Hypothalamus (tissue), 51 donors: ENCODE measurements around the gene IL23R.

Source experiments
- DNase-seq, 51 donors: peaks; one replicate each; lab custom pipeline; 2025; lab: John Stamatoyannopoulos, UW

The IL23R gene

GRCh38 chr1:67148516-67149178 is 17.6 kb upstream of the IL23R start:
- no peak for DNase-seq

GRCh38 chr1:67149179-67149770 is 17.0 kb upstream of the IL23R start:
- DNase-seq = peak in 36 of 51 donors; percentile 2 to 75 (median 28)

- no peak for DNase-seq
These were observed 15.3 kb upstream of the IL23R start for GRCh38 chr1:67150931-67151330.

- no peak for DNase-seq
These were observed 7.9 kb upstream of the IL23R start for GRCh38 chr1:67158401-67158800.

- DNase-seq = no peak
These were observed 7.0 kb upstream of the IL23R start for GRCh38 chr1:67159233-67159632.

- no peak for DNase-seq
These were observed 3.3 kb upstream of the IL23R start for GRCh38 chr1:67162954-67163353.

- no peak for DNase-seq
These were observed 699 bp upstream of the IL23R start for GRCh38 chr1:67165468-67166041.

GRCh38 chr1:67169496-67169895 is 3.2 kb downstream of the IL23R start:
- no peak for DNase-seq

- no peak for DNase-seq
These were observed 3.7 kb downstream of the IL23R start for GRCh38 chr1:67169932-67170331.

GRCh38 chr1:67170751-67171573 is 4.7 kb downstream of the IL23R start:
- DNase-seq = no peak

GRCh38 chr1:67171574-67171955 is 5.3 kb downstream of the IL23R start:
- no peak for DNase-seq

GRCh38 chr1:67171978-67172377 is 5.7 kb downstream of the IL23R start:
- DNase-seq = no peak

- DNase-seq = no peak
These were observed 7.7 kb downstream of the IL23R start for GRCh38 chr1:67173988-67174387.

GRCh38 chr1:67174716-67175284 is 8.5 kb downstream of the IL23R start:
- no peak for DNase-seq

- no peak for DNase-seq
These were observed 9.4 kb downstream of the IL23R start for GRCh38 chr1:67175530-67176087.

- DNase-seq = no peak
These were observed 18.7 kb downstream of the IL23R start for GRCh38 chr1:67184838-67185421.

- DNase-seq = no peak
These were observed 21.9 kb downstream of the IL23R start for GRCh38 chr1:67188137-67188536.

- DNase-seq = no peak
These were observed 23.7 kb downstream of the IL23R start for GRCh38 chr1:67189953-67190352.

- no peak for DNase-seq
These were observed 24.2 kb downstream of the IL23R start for GRCh38 chr1:67190410-67190809.

- DNase-seq = no peak
These were observed 24.7 kb downstream of the IL23R start for GRCh38 chr1:67190942-67191341.
